K562 (cell line): ENCODE measurements around the gene DCAF4L1.

Experiments used
- CREM ChIP-seq: IDR thresholded peaks from 2 replicates; pipeline ENCODE4 v1.6.1; 2014; ENCODE audit warnings: antibody characterized with exemption, low read depth
- HDAC2 ChIP-seq: fragments of 450-650 bp; IDR thresholded peaks from 2 replicates; pipeline ENCODE4 v1.6.1; 2016; ENCODE audit warnings: mild to moderate bottlenecking
- POLR2AphosphoS5 ChIP-seq: IDR thresholded peaks from 2 replicates; pipeline ENCODE4 v1.6.1; 2011; ENCODE audit warnings: mild to moderate bottlenecking, low read depth, low read length, moderate library complexity; ENCODE audit not compliant: control insufficient read depth, insufficient read depth
- RBM39 ChIP-seq: fragments of 200-400 bp; formaldehyde crosslinking; optimal IDR thresholded peaks from 2 replicates; pipeline ENCODE3; 2018; ENCODE audit warnings: low read depth, low read length
- SIN3A ChIP-seq, 2 experiments: fragments of 150-350 bp in 1 of 2; IDR thresholded peaks; 2 replicates each; pipeline ENCODE4 v1.6.1; 2011 to 2016; ENCODE audit warnings: borderline replicate concordance in 2 of 2, low read depth in 2 of 2, low read length in 2 of 2, mild to moderate bottlenecking in 2 of 2, moderate library complexity in 2 of 2; ENCODE audit not compliant: control insufficient read depth in 1 of 2
- SP1 ChIP-seq: sonication (generic); formaldehyde crosslinking; IDR thresholded peaks from 2 replicates; pipeline ENCODE4 v1.8.1; 2022; ENCODE audit warnings: mild to moderate bottlenecking, missing genetic modification reagents
- TEAD1 ChIP-seq, 2 experiments: fragments of 450-650 bp in 1 of 2; sonication (generic) in 1 of 2; formaldehyde crosslinking; IDR thresholded peaks; 2 replicates each; pipeline versions ENCODE4 v1.4.0 to v1.8.0; 2020 to 2022; ENCODE audit warnings: mild to moderate bottlenecking in 2 of 2, missing genetic modification reagents in 1 of 2
- ZNF12 ChIP-seq: sonication (generic); formaldehyde crosslinking; IDR thresholded peaks from 2 replicates; pipeline ENCODE4 v1.4.0; 2020; ENCODE audit warnings: mild to moderate bottlenecking, missing genetic modification reagents
- TF ChIP-seq, protein P1 (sequence below), 2 experiments: fragments of 450-650 bp; formaldehyde crosslinking in 1 of 2; IDR thresholded peaks; 2 replicates each; pipeline versions ENCODE4 v1.4.0 to v1.6.1; 2014 to 2020; ENCODE audit warnings: mild to moderate bottlenecking in 2 of 2, borderline replicate concordance in 1 of 2, low read depth in 1 of 2
- TF ChIP-seq, protein P2 (sequence below): fragments of 250-450 bp; sonication (Bioruptor Pico); IDR thresholded peaks from 2 replicates; pipeline ENCODE4 v1.5.0; 2021; ENCODE audit warnings: mild to moderate bottlenecking, borderline replicate concordance
- TF ChIP-seq, protein P3 (sequence below), 3 experiments: IDR thresholded peaks in 2 of 3; conservative IDR thresholded peaks in 1 of 3; 2 replicates each; pipeline ENCODE4 v1.5.1; 2011 to 2012; ENCODE audit warnings: low read length in 3 of 3, mild to moderate bottlenecking in 3 of 3, control low read depth in 2 of 3, improper control_type of control experiment in 1 of 3, inconsistent platforms in 1 of 3, low read depth in 1 of 3, mixed read lengths in 1 of 3, moderate library complexity in 1 of 3; ENCODE audit not compliant: insufficient read depth in 2 of 3
- TF ChIP-seq, protein P4 (sequence below): fragments of 450-650 bp; IDR thresholded peaks from 2 replicates; pipeline ENCODE4 v1.6.1; 2016; ENCODE audit warnings: antibody characterized with exemption
- TF ChIP-seq, protein P5 (sequence below): fragments of 250-450 bp; sonication (Bioruptor Pico); IDR thresholded peaks from 2 replicates; pipeline ENCODE4 v1.4.0; 2020; ENCODE audit warnings: mild to moderate bottlenecking

DNA sequence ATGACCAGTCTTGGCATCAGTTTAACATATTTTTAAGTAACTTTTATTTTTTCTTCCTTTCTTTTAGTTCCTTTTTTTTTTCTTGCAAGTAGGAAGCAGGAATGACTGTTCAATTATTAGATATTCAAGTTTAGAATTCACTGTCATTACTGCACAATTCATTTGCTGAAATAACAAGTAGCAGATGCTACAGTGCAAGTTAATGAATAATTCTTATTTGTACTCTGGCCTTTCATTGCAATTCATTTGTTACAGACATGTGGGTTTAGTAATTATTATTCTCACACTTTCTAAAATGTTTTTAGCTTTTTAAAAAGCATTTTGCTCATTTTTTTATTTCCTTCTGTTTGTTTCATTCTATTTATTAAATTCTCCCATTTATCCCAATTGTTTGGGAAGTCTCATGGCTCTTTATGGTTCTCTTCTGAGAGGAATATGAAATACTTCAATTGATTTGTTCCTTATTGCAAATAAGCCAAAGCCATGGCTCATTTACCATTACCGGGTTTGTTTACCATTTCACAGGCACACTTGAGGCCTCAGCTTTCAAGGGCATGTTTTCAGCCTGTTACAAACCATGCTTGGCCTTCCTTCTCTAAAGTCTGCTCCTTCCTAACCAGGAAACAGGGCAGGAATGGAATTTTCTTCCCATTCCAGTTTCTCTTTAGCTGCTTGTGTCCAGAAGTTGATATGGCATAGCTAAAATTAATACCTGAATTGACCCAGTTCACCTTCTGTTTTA is 4.6 kb upstream of the DCAF4L1 start:
- TF ChIP-seq, protein P1, sequence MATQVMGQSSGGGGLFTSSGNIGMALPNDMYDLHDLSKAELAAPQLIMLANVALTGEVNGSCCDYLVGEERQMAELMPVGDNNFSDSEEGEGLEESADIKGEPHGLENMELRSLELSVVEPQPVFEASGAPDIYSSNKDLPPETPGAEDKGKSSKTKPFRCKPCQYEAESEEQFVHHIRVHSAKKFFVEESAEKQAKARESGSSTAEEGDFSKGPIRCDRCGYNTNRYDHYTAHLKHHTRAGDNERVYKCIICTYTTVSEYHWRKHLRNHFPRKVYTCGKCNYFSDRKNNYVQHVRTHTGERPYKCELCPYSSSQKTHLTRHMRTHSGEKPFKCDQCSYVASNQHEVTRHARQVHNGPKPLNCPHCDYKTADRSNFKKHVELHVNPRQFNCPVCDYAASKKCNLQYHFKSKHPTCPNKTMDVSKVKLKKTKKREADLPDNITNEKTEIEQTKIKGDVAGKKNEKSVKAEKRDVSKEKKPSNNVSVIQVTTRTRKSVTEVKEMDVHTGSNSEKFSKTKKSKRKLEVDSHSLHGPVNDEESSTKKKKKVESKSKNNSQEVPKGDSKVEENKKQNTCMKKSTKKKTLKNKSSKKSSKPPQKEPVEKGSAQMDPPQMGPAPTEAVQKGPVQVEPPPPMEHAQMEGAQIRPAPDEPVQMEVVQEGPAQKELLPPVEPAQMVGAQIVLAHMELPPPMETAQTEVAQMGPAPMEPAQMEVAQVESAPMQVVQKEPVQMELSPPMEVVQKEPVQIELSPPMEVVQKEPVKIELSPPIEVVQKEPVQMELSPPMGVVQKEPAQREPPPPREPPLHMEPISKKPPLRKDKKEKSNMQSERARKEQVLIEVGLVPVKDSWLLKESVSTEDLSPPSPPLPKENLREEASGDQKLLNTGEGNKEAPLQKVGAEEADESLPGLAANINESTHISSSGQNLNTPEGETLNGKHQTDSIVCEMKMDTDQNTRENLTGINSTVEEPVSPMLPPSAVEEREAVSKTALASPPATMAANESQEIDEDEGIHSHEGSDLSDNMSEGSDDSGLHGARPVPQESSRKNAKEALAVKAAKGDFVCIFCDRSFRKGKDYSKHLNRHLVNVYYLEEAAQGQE (IDR thresholded peaks at IDR 0.05; ENCODE audit: borderline replicate concordance): no peak
- TF ChIP-seq, protein P1 (CRISPR knock-in tag; IDR thresholded peaks at IDR 0.05; ENCODE audit: low read depth): no peak
- no peak for TF ChIP-seq SP1 (CRISPR knock-in tag)
- TF ChIP-seq, protein P2, sequence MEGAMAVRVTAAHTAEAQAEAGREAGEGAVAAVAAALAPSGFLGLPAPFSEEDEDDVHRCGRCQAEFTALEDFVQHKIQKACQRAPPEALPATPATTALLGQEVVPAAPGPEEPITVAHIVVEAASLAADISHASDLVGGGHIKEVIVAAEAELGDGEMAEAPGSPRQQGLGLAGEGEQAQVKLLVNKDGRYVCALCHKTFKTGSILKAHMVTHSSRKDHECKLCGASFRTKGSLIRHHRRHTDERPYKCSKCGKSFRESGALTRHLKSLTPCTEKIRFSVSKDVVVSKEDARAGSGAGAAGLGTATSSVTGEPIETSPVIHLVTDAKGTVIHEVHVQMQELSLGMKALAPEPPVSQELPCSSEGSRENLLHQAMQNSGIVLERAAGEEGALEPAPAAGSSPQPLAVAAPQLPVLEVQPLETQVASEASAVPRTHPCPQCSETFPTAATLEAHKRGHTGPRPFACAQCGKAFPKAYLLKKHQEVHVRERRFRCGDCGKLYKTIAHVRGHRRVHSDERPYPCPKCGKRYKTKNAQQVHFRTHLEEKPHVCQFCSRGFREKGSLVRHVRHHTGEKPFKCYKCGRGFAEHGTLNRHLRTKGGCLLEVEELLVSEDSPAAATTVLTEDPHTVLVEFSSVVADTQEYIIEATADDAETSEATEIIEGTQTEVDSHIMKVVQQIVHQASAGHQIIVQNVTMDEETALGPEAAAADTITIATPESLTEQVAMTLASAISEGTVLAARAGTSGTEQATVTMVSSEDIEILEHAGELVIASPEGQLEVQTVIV (CRISPR knock-in tag): no peak
- TF ChIP-seq, protein P3, sequence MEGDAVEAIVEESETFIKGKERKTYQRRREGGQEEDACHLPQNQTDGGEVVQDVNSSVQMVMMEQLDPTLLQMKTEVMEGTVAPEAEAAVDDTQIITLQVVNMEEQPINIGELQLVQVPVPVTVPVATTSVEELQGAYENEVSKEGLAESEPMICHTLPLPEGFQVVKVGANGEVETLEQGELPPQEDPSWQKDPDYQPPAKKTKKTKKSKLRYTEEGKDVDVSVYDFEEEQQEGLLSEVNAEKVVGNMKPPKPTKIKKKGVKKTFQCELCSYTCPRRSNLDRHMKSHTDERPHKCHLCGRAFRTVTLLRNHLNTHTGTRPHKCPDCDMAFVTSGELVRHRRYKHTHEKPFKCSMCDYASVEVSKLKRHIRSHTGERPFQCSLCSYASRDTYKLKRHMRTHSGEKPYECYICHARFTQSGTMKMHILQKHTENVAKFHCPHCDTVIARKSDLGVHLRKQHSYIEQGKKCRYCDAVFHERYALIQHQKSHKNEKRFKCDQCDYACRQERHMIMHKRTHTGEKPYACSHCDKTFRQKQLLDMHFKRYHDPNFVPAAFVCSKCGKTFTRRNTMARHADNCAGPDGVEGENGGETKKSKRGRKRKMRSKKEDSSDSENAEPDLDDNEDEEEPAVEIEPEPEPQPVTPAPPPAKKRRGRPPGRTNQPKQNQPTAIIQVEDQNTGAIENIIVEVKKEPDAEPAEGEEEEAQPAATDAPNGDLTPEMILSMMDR (IDR thresholded peaks at IDR 0.05 in 2 of 3, conservative IDR thresholded peaks at IDR 0.05 in 1 of 3; ENCODE audit: insufficient read depth in 2 of 3, low read depth in 1 of 3, low read length in 3 of 3): no peak
- no peak for TF ChIP-seq POLR2AphosphoS5
- TF ChIP-seq, protein P4, sequence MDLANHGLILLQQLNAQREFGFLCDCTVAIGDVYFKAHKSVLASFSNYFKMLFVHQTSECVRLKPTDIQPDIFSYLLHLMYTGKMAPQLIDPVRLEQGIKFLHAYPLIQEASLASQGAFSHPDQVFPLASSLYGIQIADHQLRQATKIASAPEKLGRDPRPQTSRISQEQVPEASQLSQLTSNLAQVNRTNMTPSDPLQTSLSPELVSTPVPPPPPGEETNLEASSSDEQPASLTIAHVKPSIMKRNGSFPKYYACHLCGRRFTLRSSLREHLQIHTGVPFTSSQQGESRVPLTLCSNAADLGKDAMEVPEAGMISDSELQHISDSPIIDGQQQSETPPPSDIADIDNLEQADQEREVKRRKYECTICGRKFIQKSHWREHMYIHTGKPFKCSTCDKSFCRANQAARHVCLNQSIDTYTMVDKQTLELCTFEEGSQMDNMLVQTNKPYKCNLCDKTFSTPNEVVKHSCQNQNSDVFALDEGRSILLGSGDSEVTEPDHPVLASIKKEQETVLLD: no peak
- TF ChIP-seq, protein P5, sequence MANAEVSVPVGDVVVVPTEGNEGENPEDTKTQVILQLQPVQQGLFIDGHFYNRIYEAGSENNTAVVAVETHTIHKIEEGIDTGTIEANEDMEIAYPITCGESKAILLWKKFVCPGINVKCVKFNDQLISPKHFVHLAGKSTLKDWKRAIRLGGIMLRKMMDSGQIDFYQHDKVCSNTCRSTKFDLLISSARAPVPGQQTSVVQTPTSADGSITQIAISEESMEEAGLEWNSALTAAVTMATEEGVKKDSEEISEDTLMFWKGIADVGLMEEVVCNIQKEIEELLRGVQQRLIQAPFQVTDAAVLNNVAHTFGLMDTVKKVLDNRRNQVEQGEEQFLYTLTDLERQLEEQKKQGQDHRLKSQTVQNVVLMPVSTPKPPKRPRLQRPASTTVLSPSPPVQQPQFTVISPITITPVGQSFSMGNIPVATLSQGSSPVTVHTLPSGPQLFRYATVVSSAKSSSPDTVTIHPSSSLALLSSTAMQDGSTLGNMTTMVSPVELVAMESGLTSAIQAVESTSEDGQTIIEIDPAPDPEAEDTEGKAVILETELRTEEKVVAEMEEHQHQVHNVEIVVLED (CRISPR knock-in tag): no peak
- no peak for TF ChIP-seq TEAD1 (CRISPR knock-in tag; IDR thresholded peaks at IDR 0.05)
- no peak for TF ChIP-seq CREM
- no peak for TF ChIP-seq SIN3A (IDR thresholded peaks at IDR 0.05; ENCODE audit: borderline replicate concordance in 2 of 2, control insufficient read depth in 1 of 2, low read depth in 2 of 2, low read length in 2 of 2)
- no peak for TF ChIP-seq RBM39
- TF ChIP-seq ZNF12 (CRISPR knock-in tag): no peak
- no peak for TF ChIP-seq HDAC2
